Ovary (tissue), 3 donors: ENCODE data around the gene CDH22.

Experiments used
- EP300 ChIP-seq: sonication (generic); formaldehyde crosslinking; IDR thresholded peaks from one replicate; pipeline ENCODE4 v1.6.1; 2017; ENCODE audit warnings: antibody characterized with exemption
- POLR2A ChIP-seq: fragments of 450-650 bp; IDR thresholded peaks from one replicate; pipeline ENCODE4 v1.6.1; 2017; ENCODE audit warnings: antibody characterized with exemption, mild to moderate bottlenecking, moderate library complexity
- TF ChIP-seq, protein P1 (sequence below), 3 donors: fragments of 450-650 bp in 2 of 3; fragments of 200-600 bp in 1 of 3; IDR thresholded peaks; one replicate each; pipeline versions ENCODE4 v1.5.1 to v1.8.0; 2016 to 2022; ENCODE audit warnings: antibody characterized with exemption in 3 of 3, mild to moderate bottlenecking in 1 of 3
- donor health status: DM: no; HTN: no; CAD: no.

DNA sequence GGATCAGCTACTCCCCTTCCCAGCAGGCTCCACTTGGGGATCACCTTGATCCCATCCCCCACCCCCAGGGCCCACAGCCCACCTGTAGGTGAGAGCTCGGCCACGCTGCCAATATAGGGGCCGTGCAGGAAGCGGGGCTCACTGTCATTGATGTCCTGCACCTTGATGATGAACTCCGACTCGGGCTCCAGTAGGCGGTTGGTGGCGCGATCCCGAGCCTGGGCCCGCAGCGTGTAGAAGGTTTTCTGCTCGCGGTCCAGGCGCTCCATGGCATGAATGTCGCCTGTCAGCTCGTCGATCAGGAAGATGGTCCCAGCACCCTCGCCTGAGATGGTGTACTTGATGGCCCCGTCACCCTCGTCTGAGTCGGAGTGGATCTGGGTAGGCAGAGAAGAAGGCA lies 67.4 kb downstream of the CDH22 start:
- TF ChIP-seq, protein P1, sequence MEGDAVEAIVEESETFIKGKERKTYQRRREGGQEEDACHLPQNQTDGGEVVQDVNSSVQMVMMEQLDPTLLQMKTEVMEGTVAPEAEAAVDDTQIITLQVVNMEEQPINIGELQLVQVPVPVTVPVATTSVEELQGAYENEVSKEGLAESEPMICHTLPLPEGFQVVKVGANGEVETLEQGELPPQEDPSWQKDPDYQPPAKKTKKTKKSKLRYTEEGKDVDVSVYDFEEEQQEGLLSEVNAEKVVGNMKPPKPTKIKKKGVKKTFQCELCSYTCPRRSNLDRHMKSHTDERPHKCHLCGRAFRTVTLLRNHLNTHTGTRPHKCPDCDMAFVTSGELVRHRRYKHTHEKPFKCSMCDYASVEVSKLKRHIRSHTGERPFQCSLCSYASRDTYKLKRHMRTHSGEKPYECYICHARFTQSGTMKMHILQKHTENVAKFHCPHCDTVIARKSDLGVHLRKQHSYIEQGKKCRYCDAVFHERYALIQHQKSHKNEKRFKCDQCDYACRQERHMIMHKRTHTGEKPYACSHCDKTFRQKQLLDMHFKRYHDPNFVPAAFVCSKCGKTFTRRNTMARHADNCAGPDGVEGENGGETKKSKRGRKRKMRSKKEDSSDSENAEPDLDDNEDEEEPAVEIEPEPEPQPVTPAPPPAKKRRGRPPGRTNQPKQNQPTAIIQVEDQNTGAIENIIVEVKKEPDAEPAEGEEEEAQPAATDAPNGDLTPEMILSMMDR (IDR thresholded peaks at IDR 0.05) = no peak
- no peak for TF ChIP-seq POLR2A
- TF ChIP-seq EP300 = no peak
